HEK293T (cell line): Measurements from ENCODE around the gene RFX3.

Source experiments
- CTCF ChIA-PET: fragments of 350-600 bp; formaldehyde crosslinking; extraction: SDS; loops from one replicate; lab custom pipeline; 2021; ENCODE audit warnings: antibody characterized with exemption, inconsistent platforms; lab: Yijun Ruan, JAX
- POLR2A ChIA-PET: fragments of 350-600 bp; formaldehyde crosslinking; extraction: SDS; loops from one replicate; lab custom pipeline; 2020; ENCODE audit warnings: antibody characterized with exemption, inconsistent platforms; lab: Yijun Ruan, JAX
- DNase-seq: peaks from one replicate; pipeline ENCODE4 v3.0.0; 2012; ENCODE audit warnings: mixed read lengths; ENCODE audit errors: extremely low spot score
- ARNT ChIP-seq: fragments of 450-650 bp; IDR thresholded peaks from 2 replicates; pipeline ENCODE4 v1.6.1; 2017; ENCODE audit warnings: mild to moderate bottlenecking
- BHLHE40 ChIP-seq: fragments of 450-650 bp; IDR thresholded peaks from 2 replicates; pipeline ENCODE4 v1.6.1; 2016; ENCODE audit warnings: mild to moderate bottlenecking, moderate library complexity, borderline replicate concordance
- CTBP1 ChIP-seq: fragments of 450-650 bp; IDR thresholded peaks from 2 replicates; pipeline ENCODE4 v1.6.1; 2016; ENCODE audit warnings: borderline replicate concordance
- ELF4 ChIP-seq: fragments of 450-650 bp; IDR thresholded peaks from 2 replicates; pipeline ENCODE4 v1.6.1; 2017; ENCODE audit warnings: antibody characterized with exemption
- FOXA1 ChIP-seq: fragments of 450-650 bp; IDR thresholded peaks from 2 replicates; pipeline ENCODE4 v1.6.1; 2016; ENCODE audit warnings: mild to moderate bottlenecking
- FOXK2 ChIP-seq: fragments of 450-650 bp; IDR thresholded peaks from 2 replicates; pipeline ENCODE4 v1.6.1; 2016; ENCODE audit warnings: mild to moderate bottlenecking
- FOXM1 ChIP-seq: fragments of 450-650 bp; IDR thresholded peaks from 2 replicates; pipeline ENCODE4 v1.6.1; 2017; ENCODE audit warnings: mild to moderate bottlenecking, borderline replicate concordance
- HDGF ChIP-seq: fragments of 450-650 bp; IDR thresholded peaks from 2 replicates; pipeline ENCODE4 v1.6.1; 2017; ENCODE audit warnings: antibody characterized with exemption, borderline replicate concordance
- L3MBTL2 ChIP-seq: fragments of 450-650 bp; conservative IDR thresholded peaks from 2 replicates; pipeline ENCODE4 v1.6.1; 2016; ENCODE audit warnings: mild to moderate bottlenecking
- LEF1 ChIP-seq: fragments of 450-650 bp; IDR thresholded peaks from 2 replicates; pipeline ENCODE4 v1.6.1; 2017; ENCODE audit warnings: mild to moderate bottlenecking, borderline replicate concordance
- NFRKB ChIP-seq: fragments of 450-650 bp; IDR thresholded peaks from 2 replicates; pipeline ENCODE4 v1.6.1; 2016; ENCODE audit warnings: mild to moderate bottlenecking, moderate library complexity
- SP1 ChIP-seq: fragments of 450-650 bp; IDR thresholded peaks from 2 replicates; pipeline ENCODE4 v1.6.1; 2017
- SUZ12 ChIP-seq: fragments of 450-650 bp; IDR thresholded peaks from 2 replicates; pipeline ENCODE4 v1.6.1; 2016; ENCODE audit warnings: mild to moderate bottlenecking
- TARDBP ChIP-seq: fragments of 450-650 bp; IDR thresholded peaks from 2 replicates; pipeline ENCODE4 v1.6.1; 2016
- ZNF384 ChIP-seq: fragments of 450-650 bp; IDR thresholded peaks from 2 replicates; pipeline ENCODE4 v1.6.1; 2016
- TF ChIP-seq, protein P1 (sequence below): fragments of 450-650 bp; IDR thresholded peaks from 2 replicates; pipeline ENCODE4 v1.6.1; 2016

RFX3 gene

GRCh38 chr9:3292311-3292710 lies 233.5 kb downstream of the RFX3 start:
- TF ChIP-seq ARNT (no peak), FOXA1 (no peak), FOXK2 (no peak), LEF1 (no peak), CTBP1 (no peak), FOXM1 (no peak), SUZ12 (no peak), NFRKB (no peak), ZNF384 (no peak), TARDBP (no peak)
- TF ChIP-seq, protein P1, sequence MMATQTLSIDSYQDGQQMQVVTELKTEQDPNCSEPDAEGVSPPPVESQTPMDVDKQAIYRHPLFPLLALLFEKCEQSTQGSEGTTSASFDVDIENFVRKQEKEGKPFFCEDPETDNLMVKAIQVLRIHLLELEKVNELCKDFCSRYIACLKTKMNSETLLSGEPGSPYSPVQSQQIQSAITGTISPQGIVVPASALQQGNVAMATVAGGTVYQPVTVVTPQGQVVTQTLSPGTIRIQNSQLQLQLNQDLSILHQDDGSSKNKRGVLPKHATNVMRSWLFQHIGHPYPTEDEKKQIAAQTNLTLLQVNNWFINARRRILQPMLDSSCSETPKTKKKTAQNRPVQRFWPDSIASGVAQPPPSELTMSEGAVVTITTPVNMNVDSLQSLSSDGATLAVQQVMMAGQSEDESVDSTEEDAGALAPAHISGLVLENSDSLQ, result no peak
- ChIA-PET POLR2A (no interaction called here), CTCF (no interaction called here)
- no peak for DNase-seq

- ChIA-PET POLR2A (no interaction called here), CTCF (no interaction called here)
- TF ChIP-seq FOXA1 (no peak), ARNT (no peak), FOXM1 (no peak), LEF1 (no peak), TARDBP (no peak), SP1 (no peak), L3MBTL2 (no peak), ELF4 (no peak), HDGF (no peak), ZNF384 (no peak), FOXK2 (no peak), SUZ12 (no peak), BHLHE40 (no peak), CTBP1 (no peak), NFRKB (no peak)
- TF ChIP-seq, protein P1, result no peak
- DNase-seq, result no peak
Measured at GRCh38 chr9:3290231-3290840, 235.5 kb downstream of the RFX3 start.

DNA sequence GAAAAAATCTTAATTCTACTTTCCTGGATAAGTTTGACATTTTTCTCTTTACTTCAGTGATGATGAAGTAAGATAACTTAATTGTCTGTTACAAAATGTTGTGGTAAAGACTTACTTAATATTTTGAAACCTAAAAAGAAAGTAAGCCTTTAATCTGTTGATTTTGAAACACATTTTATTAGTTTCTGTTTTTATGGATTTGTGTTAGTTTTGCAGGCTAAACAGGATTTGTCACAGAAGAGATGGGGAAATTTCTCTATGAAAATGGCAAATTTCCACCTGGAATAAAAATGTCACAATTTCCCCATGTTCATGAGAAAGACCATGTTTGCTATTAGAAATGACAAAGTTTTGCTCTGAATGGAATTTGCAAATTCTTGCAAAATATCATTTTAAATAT lies 237.1 kb downstream of the RFX3 start:
- ChIA-PET CTCF (no interaction called here), POLR2A (no interaction called here)
- TF ChIP-seq BHLHE40 (no peak), LEF1 (no peak), ZNF384 (no peak), L3MBTL2 (no peak), FOXK2 (no peak), NFRKB (no peak), FOXA1 (no peak), ARNT (no peak), FOXM1 (no peak), SUZ12 (no peak), ELF4 (no peak), HDGF (no peak), SP1 (no peak), TARDBP (no peak), CTBP1 (no peak)
- TF ChIP-seq, protein P1, result no peak
- DNase-seq, result no peak

GRCh38 chr9:3285365-3286161 lies 240.2 kb downstream of the RFX3 start:
- TF ChIP-seq ELF4, result no peak
- TF ChIP-seq HDGF, result no peak
- no peak for TF ChIP-seq BHLHE40
- TF ChIP-seq L3MBTL2, result no peak
- TF ChIP-seq ARNT, result no peak
- TF ChIP-seq LEF1, result no peak
- no peak for TF ChIP-seq SP1
- POLR2A ChIA-PET, result no interaction called here
- CTCF ChIA-PET, result interaction anchor here (0.9 kb wide), 1 partner anchor 59 kb away, joined by 3 read pairs; no protein-coding TSS in a partner anchor
- DNase-seq, result no peak

DNA sequence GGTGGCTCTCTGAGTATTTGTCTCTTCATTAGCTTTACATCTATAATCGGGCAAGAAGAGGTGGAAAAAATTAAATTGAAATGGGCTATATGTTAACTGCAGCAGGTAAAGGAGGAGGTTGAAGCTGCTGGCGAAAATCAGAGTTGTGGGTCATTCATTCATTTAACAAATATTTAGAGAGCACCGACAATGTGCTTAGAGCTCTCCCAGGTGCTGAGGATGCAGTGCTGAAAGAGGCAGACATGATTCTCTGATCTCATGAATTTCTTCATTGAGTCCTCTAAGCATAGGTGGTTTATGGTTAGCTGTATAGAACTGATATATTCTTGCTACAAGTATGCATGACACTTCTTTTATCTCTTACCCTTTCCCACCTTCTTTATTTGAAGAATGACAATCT lies 243.4 kb downstream of the RFX3 start:
- no peak for DNase-seq
- ChIA-PET CTCF (no interaction called here), POLR2A (no interaction called here)

More for the DNA sequence above, 243.4 kb downstream of the RFX3 start:
- TF ChIP-seq, protein P1, result no peak
- no peak for TF ChIP-seq CTBP1
- TF ChIP-seq HDGF, result no peak
- TF ChIP-seq TARDBP, result no peak
- TF ChIP-seq SP1, result no peak
- no peak for TF ChIP-seq LEF1
- TF ChIP-seq ARNT, result no peak
- TF ChIP-seq NFRKB, result no peak
- TF ChIP-seq FOXA1, result no peak
- no peak for TF ChIP-seq ELF4
- TF ChIP-seq FOXK2, result no peak
- TF ChIP-seq L3MBTL2, result no peak
- no peak for TF ChIP-seq SUZ12
- TF ChIP-seq BHLHE40, result no peak
- TF ChIP-seq FOXM1, result no peak
- no peak for TF ChIP-seq ZNF384
